ENCODE results near the gene ACER3.

Gene ACER3

GRCh38 chr11:76845069-76845468, 15.6 kb upstream of the ACER3 start (continued):
- TF ChIP-seq, protein P1, sequence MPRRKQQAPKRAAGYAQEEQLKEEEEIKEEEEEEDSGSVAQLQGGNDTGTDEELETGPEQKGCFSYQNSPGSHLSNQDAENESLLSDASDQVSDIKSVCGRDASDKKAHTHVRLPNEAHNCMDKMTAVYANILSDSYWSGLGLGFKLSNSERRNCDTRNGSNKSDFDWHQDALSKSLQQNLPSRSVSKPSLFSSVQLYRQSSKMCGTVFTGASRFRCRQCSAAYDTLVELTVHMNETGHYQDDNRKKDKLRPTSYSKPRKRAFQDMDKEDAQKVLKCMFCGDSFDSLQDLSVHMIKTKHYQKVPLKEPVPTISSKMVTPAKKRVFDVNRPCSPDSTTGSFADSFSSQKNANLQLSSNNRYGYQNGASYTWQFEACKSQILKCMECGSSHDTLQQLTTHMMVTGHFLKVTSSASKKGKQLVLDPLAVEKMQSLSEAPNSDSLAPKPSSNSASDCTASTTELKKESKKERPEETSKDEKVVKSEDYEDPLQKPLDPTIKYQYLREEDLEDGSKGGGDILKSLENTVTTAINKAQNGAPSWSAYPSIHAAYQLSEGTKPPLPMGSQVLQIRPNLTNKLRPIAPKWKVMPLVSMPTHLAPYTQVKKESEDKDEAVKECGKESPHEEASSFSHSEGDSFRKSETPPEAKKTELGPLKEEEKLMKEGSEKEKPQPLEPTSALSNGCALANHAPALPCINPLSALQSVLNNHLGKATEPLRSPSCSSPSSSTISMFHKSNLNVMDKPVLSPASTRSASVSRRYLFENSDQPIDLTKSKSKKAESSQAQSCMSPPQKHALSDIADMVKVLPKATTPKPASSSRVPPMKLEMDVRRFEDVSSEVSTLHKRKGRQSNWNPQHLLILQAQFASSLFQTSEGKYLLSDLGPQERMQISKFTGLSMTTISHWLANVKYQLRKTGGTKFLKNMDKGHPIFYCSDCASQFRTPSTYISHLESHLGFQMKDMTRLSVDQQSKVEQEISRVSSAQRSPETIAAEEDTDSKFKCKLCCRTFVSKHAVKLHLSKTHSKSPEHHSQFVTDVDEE (CRISPR knock-in tag; IDR thresholded peaks at IDR 0.05), result no peak
- TF ChIP-seq, protein P2, sequence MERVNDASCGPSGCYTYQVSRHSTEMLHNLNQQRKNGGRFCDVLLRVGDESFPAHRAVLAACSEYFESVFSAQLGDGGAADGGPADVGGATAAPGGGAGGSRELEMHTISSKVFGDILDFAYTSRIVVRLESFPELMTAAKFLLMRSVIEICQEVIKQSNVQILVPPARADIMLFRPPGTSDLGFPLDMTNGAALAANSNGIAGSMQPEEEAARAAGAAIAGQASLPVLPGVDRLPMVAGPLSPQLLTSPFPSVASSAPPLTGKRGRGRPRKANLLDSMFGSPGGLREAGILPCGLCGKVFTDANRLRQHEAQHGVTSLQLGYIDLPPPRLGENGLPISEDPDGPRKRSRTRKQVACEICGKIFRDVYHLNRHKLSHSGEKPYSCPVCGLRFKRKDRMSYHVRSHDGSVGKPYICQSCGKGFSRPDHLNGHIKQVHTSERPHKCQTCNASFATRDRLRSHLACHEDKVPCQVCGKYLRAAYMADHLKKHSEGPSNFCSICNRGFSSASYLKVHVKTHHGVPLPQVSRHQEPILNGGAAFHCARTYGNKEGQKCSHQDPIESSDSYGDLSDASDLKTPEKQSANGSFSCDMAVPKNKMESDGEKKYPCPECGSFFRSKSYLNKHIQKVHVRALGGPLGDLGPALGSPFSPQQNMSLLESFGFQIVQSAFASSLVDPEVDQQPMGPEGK (CRISPR knock-in tag; IDR thresholded peaks at IDR 0.05; ENCODE audit: borderline replicate concordance), result no peak
- TF ChIP-seq TCF4 (CRISPR knock-in tag; IDR thresholded peaks at IDR 0.05; ENCODE audit: borderline replicate concordance), result no peak
- no peak for TF ChIP-seq CSDC2 (CRISPR knock-in tag; IDR thresholded peaks at IDR 0.05)

- no peak for TF ChIP-seq TCF4 (CRISPR knock-in tag; IDR thresholded peaks at IDR 0.05; ENCODE audit: borderline replicate concordance)
- no peak for TF ChIP-seq ZNF70 (CRISPR knock-in tag; IDR thresholded peaks at IDR 0.05)
- no peak for TF ChIP-seq POU6F1 (CRISPR knock-in tag; IDR thresholded peaks at IDR 0.05; ENCODE audit: borderline replicate concordance, low read depth)
- no peak for TF ChIP-seq ZFP3 (CRISPR knock-in tag; IDR thresholded peaks at IDR 0.05)
- TF ChIP-seq ESRRG (CRISPR knock-in tag; IDR thresholded peaks at IDR 0.05), result no peak
- TF ChIP-seq CSDC2 (CRISPR knock-in tag; IDR thresholded peaks at IDR 0.05), result no peak
- TF ChIP-seq ZNF565 (CRISPR knock-in tag; conservative IDR thresholded peaks at IDR 0.05; ENCODE audit: low read depth), result no peak
- TF ChIP-seq, protein P1 (CRISPR knock-in tag; IDR thresholded peaks at IDR 0.05), result no peak
- TF ChIP-seq TOX (CRISPR knock-in tag; IDR thresholded peaks at IDR 0.05; ENCODE audit: borderline replicate concordance), result no peak
- TF ChIP-seq ARNTL (CRISPR knock-in tag; IDR thresholded peaks at IDR 0.05; ENCODE audit: borderline replicate concordance, low read depth), result no peak
- no peak for TF ChIP-seq CREB5 (CRISPR knock-in tag; IDR thresholded peaks at IDR 0.05; ENCODE audit: low read depth)
- no peak for TF ChIP-seq OSR1 (CRISPR knock-in tag; IDR thresholded peaks at IDR 0.05)
- TF ChIP-seq RARB (CRISPR knock-in tag; IDR thresholded peaks at IDR 0.05), result no peak
- TF ChIP-seq, protein P2 (CRISPR knock-in tag; IDR thresholded peaks at IDR 0.05; ENCODE audit: borderline replicate concordance), result no peak
- no peak for TF ChIP-seq GLIS3 (CRISPR knock-in tag; IDR thresholded peaks at IDR 0.05)
- no peak for ATAC-seq
These were observed 14.3 kb upstream of the ACER3 start for GRCh38 chr11:76846441-76846840.

DNA sequence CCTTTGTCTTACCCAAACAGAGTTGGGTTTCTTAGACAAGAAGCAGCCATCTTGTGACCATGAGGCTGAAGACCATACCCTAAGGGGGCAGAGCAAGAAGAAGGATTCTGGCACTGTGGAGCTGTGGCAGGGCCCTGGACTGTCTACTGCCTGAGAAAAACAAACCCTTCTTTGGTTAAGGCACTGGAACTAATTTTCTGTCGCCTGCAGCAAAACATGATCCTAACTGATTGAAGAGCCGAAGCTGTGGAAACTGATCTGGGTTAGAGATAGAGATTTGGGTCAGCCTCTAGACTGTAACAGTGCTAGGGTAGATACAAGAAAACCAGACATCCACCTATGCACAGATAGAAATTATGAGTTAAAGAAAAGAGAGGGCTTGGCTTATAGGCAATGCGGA, 11.3 kb upstream of the ACER3 start:
- no peak for ATAC-seq
- TF ChIP-seq TCF4 (CRISPR knock-in tag; IDR thresholded peaks at IDR 0.05; ENCODE audit: borderline replicate concordance) (no peak), POU6F1 (CRISPR knock-in tag; IDR thresholded peaks at IDR 0.05; ENCODE audit: borderline replicate concordance, low read depth) (no peak), TOX (CRISPR knock-in tag; IDR thresholded peaks at IDR 0.05; ENCODE audit: borderline replicate concordance) (no peak), SNAI2 (CRISPR knock-in tag; IDR thresholded peaks at IDR 0.05) (no peak), ESRRG (CRISPR knock-in tag; IDR thresholded peaks at IDR 0.05) (no peak), ZFP3 (CRISPR knock-in tag; IDR thresholded peaks at IDR 0.05) (no peak), CREB5 (CRISPR knock-in tag; IDR thresholded peaks at IDR 0.05; ENCODE audit: low read depth) (no peak), OSR1 (CRISPR knock-in tag; IDR thresholded peaks at IDR 0.05) (no peak), ZNF565 (CRISPR knock-in tag; conservative IDR thresholded peaks at IDR 0.05; ENCODE audit: low read depth) (no peak), RARB (CRISPR knock-in tag; IDR thresholded peaks at IDR 0.05) (no peak), ZC3H10 (CRISPR knock-in tag; IDR thresholded peaks at IDR 0.05) (no peak), GLIS3 (CRISPR knock-in tag; IDR thresholded peaks at IDR 0.05) (no peak)
- TF ChIP-seq, protein P2 (CRISPR knock-in tag; IDR thresholded peaks at IDR 0.05; ENCODE audit: borderline replicate concordance), result no peak

All from SK-N-SH treated with all-trans-retinoic acid at 6 μM for 48 hours (cell line).